DMS153 (cell line): ENCODE results near the gene GATAD2A.

Experiments
- DNase-seq: peaks from one replicate; lab custom pipeline; 2025; lab: John Stamatoyannopoulos, UW

The GATAD2A gene

GRCh38 chr19:19545707-19546106 is 140.2 kb downstream of the GATAD2A start:
- DNase-seq: no peak

- DNase-seq: no peak
These were observed 141.3 kb downstream of the GATAD2A start for GRCh38 chr19:19546751-19547162.

- no peak for DNase-seq
These were observed 142.3 kb downstream of the GATAD2A start for GRCh38 chr19:19547674-19548336.

- no peak for DNase-seq
These were observed 143.7 kb downstream of the GATAD2A start for GRCh38 chr19:19548915-19549759.

- DNase-seq: no peak
These were observed 144.5 kb downstream of the GATAD2A start for GRCh38 chr19:19549804-19550464.

- no peak for DNase-seq
These were observed 145.0 kb downstream of the GATAD2A start for GRCh38 chr19:19550485-19550929.

- DNase-seq: no peak
These were observed 145.7 kb downstream of the GATAD2A start for GRCh38 chr19:19550972-19551852.

GRCh38 chr19:19551853-19552192 is 146.3 kb downstream of the GATAD2A start:
- DNase-seq: no peak

GRCh38 chr19:19552798-19553197 is 147.3 kb downstream of the GATAD2A start:
- no peak for DNase-seq

GRCh38 chr19:19553670-19554069 is 148.2 kb downstream of the GATAD2A start:
- no peak for DNase-seq

- DNase-seq: no peak
These were observed 148.9 kb downstream of the GATAD2A start for GRCh38 chr19:19554074-19555023.

GRCh38 chr19:19558055-19558454 is 152.6 kb downstream of the GATAD2A start:
- no peak for DNase-seq
